GM12892 (cell line): Measurements from ENCODE around the gene ADGRD1.

Experiments used
- POLR2A ChIP-seq: IDR thresholded peaks from 2 replicates; pipeline ENCODE4 v1.6.1; 2011; ENCODE audit warnings: low read depth, low read length, control low read depth
- TAF1 ChIP-seq: IDR thresholded peaks from 2 replicates; pipeline ENCODE4 v1.6.1; 2011; ENCODE audit warnings: low read depth, mild to moderate bottlenecking, control low read depth, low read length, borderline replicate concordance

GRCh38 chr12:130966443-130967030 is 12.8 kb downstream of the ADGRD1 start:
- TF ChIP-seq TAF1 (no peak), POLR2A (no peak)
